SU-DHL-6 (cell line): ENCODE results near the gene GCNT4.

Source experiments
- CTCF ChIP-seq: fragments of 200-600 bp; sonication (generic); IDR thresholded peaks from one replicate; pipeline ENCODE4 v1.5.1; 2017; ENCODE audit warnings: antibody characterized with exemption, mild to moderate bottlenecking, low read length, moderate library complexity; ENCODE audit not compliant: insufficient read depth, poor library complexity, severe bottlenecking
- EZH2phosphoT487 ChIP-seq: fragments of 200-600 bp; sonication (generic), shearing (Covaris generic); conservative IDR thresholded peaks from 2 replicates; pipeline ENCODE4 v1.6.1; 2018; ENCODE audit warnings: mild to moderate bottlenecking, antibody characterized with exemption, low read length, moderate library complexity, mixed read lengths

DNA sequence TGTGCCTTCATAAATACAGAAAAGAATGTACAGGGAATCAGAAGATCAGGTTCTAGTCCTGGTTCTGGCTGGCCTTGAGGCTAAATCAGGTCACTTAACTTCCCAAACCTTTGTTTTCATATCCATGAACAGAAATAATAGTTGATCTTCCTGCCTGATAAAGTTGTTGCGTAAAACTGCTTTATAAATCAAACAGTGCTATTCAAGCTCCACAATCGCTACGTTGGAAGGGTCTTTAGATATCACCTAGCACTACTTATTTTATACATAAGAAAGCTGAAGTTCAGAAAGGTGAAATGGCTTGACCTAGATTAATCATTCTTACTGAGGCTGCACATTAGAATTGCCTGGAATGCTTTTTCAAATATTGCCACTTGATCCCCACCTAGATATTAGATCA, 36.3 kb upstream of the GCNT4 start:
- TF ChIP-seq EZH2phosphoT487, result no peak
- TF ChIP-seq CTCF, result no peak
